H1 (cell line): ENCODE measurements around the gene UBR2.

Experiments used
- ATF3 ChIP-seq: IDR thresholded peaks from 2 replicates; pipeline ENCODE4 v1.6.1; 2011; ENCODE audit warnings: low read depth, mild to moderate bottlenecking, low read length; ENCODE audit not compliant: insufficient read depth
- CHD7 ChIP-seq: fragments of 300-600 bp; sonication (generic); IDR thresholded peaks from 2 replicates; pipeline ENCODE4 v1.7.1; 2012; ENCODE audit warnings: low read length, moderate library complexity, mild to moderate bottlenecking, inconsistent platforms; ENCODE audit not compliant: insufficient replicate concordance
- POLR2A ChIP-seq, 2 experiments: IDR thresholded peaks; 1 replicate in 1 of 2; 2 replicates in 1 of 2; pipeline ENCODE4 v1.6.1; 2011; ENCODE audit warnings: low read depth in 2 of 2, low read length in 2 of 2, mild to moderate bottlenecking in 2 of 2; ENCODE audit errors: control extremely low read depth in 1 of 2
- SP1 ChIP-seq: IDR thresholded peaks from 2 replicates; pipeline ENCODE4 v1.6.1; 2011; ENCODE audit warnings: low read depth, low read length
- TF ChIP-seq, protein P1 (sequence below), 3 experiments: IDR thresholded peaks; 1 replicate in 2 of 3; 2 replicates in 1 of 3; pipeline versions ENCODE4 v1.5.1 to v1.6.1; 2011; ENCODE audit warnings: low read length in 3 of 3, mild to moderate bottlenecking in 3 of 3, inconsistent platforms in 2 of 3, low read depth in 1 of 3, moderate library complexity in 1 of 3; ENCODE audit not compliant: insufficient read depth in 1 of 3; ENCODE audit errors: control extremely low read depth in 1 of 3

GRCh38 chr6:42629845-42630244 is 66.0 kb downstream of the UBR2 start:
- TF ChIP-seq POLR2A (IDR thresholded peaks at IDR 0.05; ENCODE audit: control extremely low read depth in 1 of 2, low read depth in 2 of 2, low read length in 2 of 2) (no peak), SP1 (no peak), CHD7 (no peak), ATF3 (no peak)
- TF ChIP-seq, protein P1, sequence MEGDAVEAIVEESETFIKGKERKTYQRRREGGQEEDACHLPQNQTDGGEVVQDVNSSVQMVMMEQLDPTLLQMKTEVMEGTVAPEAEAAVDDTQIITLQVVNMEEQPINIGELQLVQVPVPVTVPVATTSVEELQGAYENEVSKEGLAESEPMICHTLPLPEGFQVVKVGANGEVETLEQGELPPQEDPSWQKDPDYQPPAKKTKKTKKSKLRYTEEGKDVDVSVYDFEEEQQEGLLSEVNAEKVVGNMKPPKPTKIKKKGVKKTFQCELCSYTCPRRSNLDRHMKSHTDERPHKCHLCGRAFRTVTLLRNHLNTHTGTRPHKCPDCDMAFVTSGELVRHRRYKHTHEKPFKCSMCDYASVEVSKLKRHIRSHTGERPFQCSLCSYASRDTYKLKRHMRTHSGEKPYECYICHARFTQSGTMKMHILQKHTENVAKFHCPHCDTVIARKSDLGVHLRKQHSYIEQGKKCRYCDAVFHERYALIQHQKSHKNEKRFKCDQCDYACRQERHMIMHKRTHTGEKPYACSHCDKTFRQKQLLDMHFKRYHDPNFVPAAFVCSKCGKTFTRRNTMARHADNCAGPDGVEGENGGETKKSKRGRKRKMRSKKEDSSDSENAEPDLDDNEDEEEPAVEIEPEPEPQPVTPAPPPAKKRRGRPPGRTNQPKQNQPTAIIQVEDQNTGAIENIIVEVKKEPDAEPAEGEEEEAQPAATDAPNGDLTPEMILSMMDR (IDR thresholded peaks at IDR 0.05; ENCODE audit: control extremely low read depth in 1 of 3, insufficient read depth in 1 of 3, low read depth in 1 of 3, low read length in 3 of 3), result no peak
